CD4-positive, alpha-beta T cell treated with Interleukin-15 for 1 hour (primary cell): ENCODE measurements around the gene ARHGAP6.
"Not testable (repeated sequence)": the region's sequence is repeated elsewhere in the genome, so short reads cannot be mapped to it uniquely, and the experiment has no call there.

Source experiments
- DNase-seq: peaks from one replicate; pipeline ENCODE4 v3.0.0-alpha.2; 2020

ARHGAP6 gene

GRCh38 chrX:11567528-11568220, 98.0 kb downstream of the ARHGAP6 start:
- no peak for DNase-seq

- no peak for DNase-seq
These were observed 98.9 kb downstream of the ARHGAP6 start for GRCh38 chrX:11566789-11567188.

GRCh38 chrX:11566173-11566572, 99.5 kb downstream of the ARHGAP6 start:
- no peak for DNase-seq

GRCh38 chrX:11564546-11564945, 101.2 kb downstream of the ARHGAP6 start:
- DNase-seq: no peak

- DNase-seq: no peak
These were observed 103.2 kb downstream of the ARHGAP6 start for GRCh38 chrX:11562570-11562969.

- peak; percentile 37 for DNase-seq
These were observed 106.7 kb downstream of the ARHGAP6 start for GRCh38 chrX:11558972-11559371.

GRCh38 chrX:11557120-11557519, 108.6 kb downstream of the ARHGAP6 start:
- DNase-seq: no peak

- DNase-seq: no peak
These were observed 110.0 kb downstream of the ARHGAP6 start for GRCh38 chrX:11555759-11556158.

- no peak for DNase-seq
These were observed 112.1 kb downstream of the ARHGAP6 start for GRCh38 chrX:11553594-11553993.

GRCh38 chrX:11551151-11551550, 114.6 kb downstream of the ARHGAP6 start:
- DNase-seq: no peak

GRCh38 chrX:11546917-11547316, 118.8 kb downstream of the ARHGAP6 start:
- DNase-seq: no peak

GRCh38 chrX:11543249-11543648, 122.5 kb downstream of the ARHGAP6 start:
- no peak for DNase-seq

GRCh38 chrX:11541510-11541909, 124.2 kb downstream of the ARHGAP6 start:
- DNase-seq: no peak

GRCh38 chrX:11540532-11541377, 125.0 kb downstream of the ARHGAP6 start:
- DNase-seq: no peak

- no peak for DNase-seq
These were observed 128.6 kb downstream of the ARHGAP6 start for GRCh38 chrX:11537141-11537540.

GRCh38 chrX:11535156-11535919, 130.4 kb downstream of the ARHGAP6 start:
- DNase-seq: no peak

- no peak for DNase-seq
These were observed 132.5 kb downstream of the ARHGAP6 start for GRCh38 chrX:11533199-11533651.

- no peak for DNase-seq
These were observed 133.2 kb downstream of the ARHGAP6 start for GRCh38 chrX:11532291-11533078.

GRCh38 chrX:11531226-11531625, 134.5 kb downstream of the ARHGAP6 start:
- DNase-seq: no peak

GRCh38 chrX:11530621-11531020, 135.1 kb downstream of the ARHGAP6 start:
- DNase-seq: no peak

GRCh38 chrX:11528623-11529022, 137.1 kb downstream of the ARHGAP6 start:
- no peak for DNase-seq

GRCh38 chrX:11525685-11526084, 140.0 kb downstream of the ARHGAP6 start:
- DNase-seq: no peak

GRCh38 chrX:11519234-11519633, 146.5 kb downstream of the ARHGAP6 start:
- DNase-seq: not testable (repeated sequence)
